HG03039 (cell line): ENCODE results near the gene FBXO22.
"Not testable (repeated sequence)": the region's sequence is repeated elsewhere in the genome, so short reads cannot be mapped to it uniquely, and the experiment has no call there.

Experiments used
- ATAC-seq: cut with Tn5 transposase; IDR thresholded peaks from one replicate; pipeline ENCODE4 v1.9.1; 2021; ENCODE audit warnings: mild to moderate bottlenecking, moderate library complexity; ENCODE audit not compliant: unreplicated experiment

Gene FBXO22

GRCh38 chr15:75976766-75977165 lies 73.1 kb downstream of the FBXO22 start:
- not testable (repeated sequence) for ATAC-seq

GRCh38 chr15:75981149-75981815 lies 77.6 kb downstream of the FBXO22 start:
- ATAC-seq, result no peak

- no peak for ATAC-seq
Observed at GRCh38 chr15:75982468-75982867, 78.8 kb downstream of the FBXO22 start.

- not testable (repeated sequence) for ATAC-seq
Observed at GRCh38 chr15:75984706-75985105, 81.0 kb downstream of the FBXO22 start.

GRCh38 chr15:75985971-75986370 lies 82.3 kb downstream of the FBXO22 start:
- no peak for ATAC-seq

- ATAC-seq, result no peak
Observed at GRCh38 chr15:75989045-75989444, 85.4 kb downstream of the FBXO22 start.

GRCh38 chr15:75989875-75990274 lies 86.2 kb downstream of the FBXO22 start:
- no peak for ATAC-seq
